HCT116 (cell line): ENCODE results near the gene DZIP1L. TPM values are rescaled to one million over a fixed set of nuclear protein-coding genes. Genes with fewer than 3 reads are reported as not detected.

ENCODE experiments used
- ATAC-seq: fragments of 200-7000 bp; cut with Tn5 transposase; 2 replicates; pipeline ENCODE4 v1.9.1; 2020; ENCODE audit warnings: mild to moderate bottlenecking, moderate library complexity
- BruUV-seq: library from RNA; stranded (reverse); fragments of 400-500 nt; replicated peaks from 2 replicates; lab custom pipeline; 2021; lab: Mats Ljungman, UMichigan
- CTCF ChIA-PET: fragments of 300-600 bp; sonication (Branson Sonifier 250); formaldehyde crosslinking; loops from one replicate; lab custom pipeline; 2021; ENCODE audit warnings: antibody characterized with exemption; lab: Charles Lee
- POLR2A ChIA-PET: fragments of 300-600, 350-600 bp; sonication (Branson Sonifier 250); formaldehyde crosslinking; loops from one replicate; lab custom pipeline; 2021; ENCODE audit warnings: antibody characterized with exemption; lab: Charles Lee
- RAD21 ChIA-PET, 2 experiments: fragments of 300-600 bp; sonication (Branson Sonifier 250); formaldehyde crosslinking; loops; one replicate each; lab custom pipeline; 2023; ENCODE audit warnings: low total read pairs in 2 of 2; ENCODE audit not compliant: uncharacterized antibody in 2 of 2, unreplicated experiment in 2 of 2, low non-redundant PET in 1 of 2; lab: Charles Lee
- DNase-seq: peaks from one replicate; pipeline ENCODE4 v3.0.0-alpha.2; 2010; ENCODE audit warnings: low read depth, low spot score
- H2AFZ ChIP-seq: fragments of 200-600 bp; shearing (Covaris generic), sonication (generic); 2 replicates; pipeline ENCODE4 v1.6.1; 2017; ENCODE audit warnings: low read depth, mixed run types, mixed read lengths, antibody characterized with exemption, low read length; ENCODE audit not compliant: poor library complexity, severe bottlenecking
- H3K27ac ChIP-seq: 2 replicates; pipeline ENCODE4 v1.5.1; 2012; ENCODE audit warnings: low read depth, low read length
- H3K27me3 ChIP-seq: fragments of 200-600 bp; sonication (generic); 2 replicates; pipeline ENCODE4 v1.6.1; 2016; ENCODE audit warnings: mixed run types, low read length, mixed read lengths; ENCODE audit not compliant: insufficient read depth
- H3K36me3 ChIP-seq, 2 experiments: fragments of 200-500 bp in 1 of 2; fragments of 200-600 bp in 1 of 2; sonication (Bioruptor generic) in 1 of 2; sonication (generic) in 1 of 2; 2 replicates each; pipeline versions ENCODE4 v1.5.1 to v1.6.1; 2014 to 2016; ENCODE audit warnings: low read length in 2 of 2, inconsistent platforms in 1 of 2, mixed read lengths in 1 of 2, mixed run types in 1 of 2; ENCODE audit not compliant: insufficient read depth in 2 of 2, control insufficient read depth in 1 of 2
- H3K4me1 ChIP-seq, 2 experiments: fragments of 200-600 bp in 1 of 2; sonication (generic) in 1 of 2; 2 replicates each; pipeline versions ENCODE4 v1.5.1 to v1.6.1; 2012 to 2017; ENCODE audit warnings: low read length in 2 of 2, inconsistent platforms in 1 of 2, mild to moderate bottlenecking in 1 of 2, mixed read lengths in 1 of 2, mixed run types in 1 of 2, moderate library complexity in 1 of 2; ENCODE audit not compliant: insufficient read depth in 2 of 2, control insufficient read depth in 1 of 2
- H3K4me2 ChIP-seq: fragments of 200-600 bp; sonication (generic); 2 replicates; pipeline ENCODE4 v1.6.1; 2017; ENCODE audit warnings: mixed run types, low read length, mixed read lengths
- H3K4me3 ChIP-seq, 2 experiments: fragments of 200-600 bp in 1 of 2; sonication (generic) in 1 of 2; replicated peaks in 1 of 2; 2 replicates each; pipeline ENCODE4 v1.5.1; 2011 to 2016; ENCODE audit warnings: low read length in 2 of 2, control low read depth in 1 of 2, low read depth in 1 of 2, mild to moderate bottlenecking in 1 of 2, mixed read lengths in 1 of 2, mixed run types in 1 of 2
- H3K79me2 ChIP-seq: fragments of 200-600 bp; sonication (generic); 2 replicates; pipeline ENCODE4 v1.6.1; 2017; ENCODE audit warnings: mild to moderate bottlenecking, mixed run types, low read length, moderate library complexity, mixed read lengths; ENCODE audit not compliant: insufficient read depth
- H3K9ac ChIP-seq: fragments of 200-600 bp; sonication (generic); 2 replicates; pipeline ENCODE4 v1.6.1; 2016; ENCODE audit warnings: low read length, mixed read lengths
- H3K9me2 ChIP-seq: fragments of 200-600 bp; sonication (generic), shearing (Covaris generic); 2 replicates; pipeline ENCODE4 v1.6.1; 2017; ENCODE audit warnings: mixed run types, mild to moderate bottlenecking, moderate library complexity; ENCODE audit not compliant: insufficient read depth
- H3K9me3 ChIP-seq, 2 experiments: fragments of 200-500 bp in 1 of 2; fragments of 200-600 bp in 1 of 2; sonication (Bioruptor generic) in 1 of 2; sonication (generic) in 1 of 2; 2 replicates each; pipeline ENCODE4 v1.6.1; 2014 to 2017; ENCODE audit warnings: low read length in 2 of 2, mixed read lengths in 2 of 2, inconsistent platforms in 1 of 2, low read depth in 1 of 2, mild to moderate bottlenecking in 1 of 2, mixed run types in 1 of 2, moderate library complexity in 1 of 2; ENCODE audit not compliant: control insufficient read depth in 1 of 2, insufficient read depth in 1 of 2
- H4K20me1 ChIP-seq: fragments of 200-600 bp; sonication (generic), shearing (Covaris generic); 2 replicates; pipeline ENCODE4 v1.6.1; 2017; ENCODE audit warnings: mixed run types, mild to moderate bottlenecking, moderate library complexity; ENCODE audit not compliant: insufficient read depth
- CBX3 ChIP-seq: IDR thresholded peaks from 2 replicates; pipeline ENCODE4 v1.6.1; 2012; ENCODE audit warnings: low read depth
- CEBPB ChIP-seq: IDR thresholded peaks from 2 replicates; pipeline ENCODE4 v1.6.1; 2012; ENCODE audit warnings: low read depth
- EGR1 ChIP-seq: IDR thresholded peaks from 2 replicates; pipeline ENCODE4 v1.6.1; 2012; ENCODE audit warnings: low read depth
- EZH2 ChIP-seq: fragments of 200-600 bp; sonication (generic); IDR thresholded peaks from 2 replicates; pipeline ENCODE4 v1.6.1; 2017; ENCODE audit warnings: antibody characterized with exemption, mixed run types
- FOSL1 ChIP-seq: IDR thresholded peaks from 2 replicates; pipeline ENCODE4 v1.6.1; 2012; ENCODE audit warnings: low read depth
- JUND ChIP-seq: IDR thresholded peaks from 2 replicates; pipeline ENCODE4 v1.6.1; 2012
- POLR2AphosphoS5 ChIP-seq: IDR thresholded peaks from 2 replicates; pipeline ENCODE4 v1.6.1; 2011; ENCODE audit warnings: mild to moderate bottlenecking, low read depth, low read length, moderate library complexity
- RAD21 ChIP-seq: IDR thresholded peaks from 2 replicates; pipeline ENCODE4 v1.6.1; 2012; ENCODE audit warnings: low read depth, mild to moderate bottlenecking
- SIN3A ChIP-seq: IDR thresholded peaks from 2 replicates; pipeline ENCODE4 v1.6.1; 2012; ENCODE audit warnings: low read depth
- SP1 ChIP-seq: IDR thresholded peaks from 2 replicates; pipeline ENCODE4 v1.6.1; 2012; ENCODE audit warnings: low read depth
- SRF ChIP-seq: IDR thresholded peaks from 2 replicates; pipeline ENCODE4 v1.6.1; 2012; ENCODE audit warnings: low read depth
- ZFX ChIP-seq: fragments of 450-650 bp; IDR thresholded peaks from 2 replicates; pipeline ENCODE4 v1.6.1; 2017
- ZNF274 ChIP-seq: fragments of 200-500 bp; sonication (Bioruptor generic); IDR thresholded peaks from 2 replicates; pipeline ENCODE4 v1.6.1; 2014; ENCODE audit warnings: mild to moderate bottlenecking, low read depth, low read length, inconsistent platforms
- intact Hi-C: fragments of 100-400 bp; cut with micrococcal nuclease; formaldehyde crosslinking; loops from 2 replicates; pipeline ENCODE4 v1.10.0; 2022
- total RNA-seq: library from RNA; stranded (reverse); gene quantifications from one replicate; pipeline ENCODE4 v1.2.1, GENCODE V29; 2021; ENCODE audit not compliant: unreplicated experiment
- TF ChIP-seq, protein P1 (sequence below): IDR thresholded peaks from 2 replicates; pipeline ENCODE4 v1.6.1; 2011; ENCODE audit warnings: mild to moderate bottlenecking, low read length, moderate library complexity; ENCODE audit not compliant: insufficient replicate concordance; ENCODE audit errors: extremely low read depth
- TF ChIP-seq, protein P2 (sequence below): IDR thresholded peaks from 2 replicates; pipeline ENCODE4 v1.6.1; 2012

Gene DZIP1L
- total RNA-seq, 1 experiment from 2014 or later = 9.6 TPM

DNA sequence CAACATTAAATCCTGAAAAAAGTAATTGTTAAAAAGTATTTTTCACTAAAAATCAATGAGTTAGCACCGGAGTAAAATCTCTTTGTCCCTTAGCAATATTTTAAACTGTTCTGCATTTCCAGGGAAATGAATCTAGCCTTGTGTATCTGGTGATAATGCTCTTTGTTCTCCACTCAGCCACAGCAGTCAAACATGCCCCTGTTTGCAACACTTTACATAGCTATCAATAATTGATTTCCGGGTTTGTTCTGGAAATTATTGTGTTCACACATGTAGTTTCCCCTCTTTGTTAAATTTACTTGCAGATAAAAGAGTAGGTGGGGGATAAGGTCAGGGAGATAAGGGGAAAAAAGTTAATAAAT, 20.4 kb upstream of the DZIP1L start (continued):
- TF ChIP-seq, protein P1, sequence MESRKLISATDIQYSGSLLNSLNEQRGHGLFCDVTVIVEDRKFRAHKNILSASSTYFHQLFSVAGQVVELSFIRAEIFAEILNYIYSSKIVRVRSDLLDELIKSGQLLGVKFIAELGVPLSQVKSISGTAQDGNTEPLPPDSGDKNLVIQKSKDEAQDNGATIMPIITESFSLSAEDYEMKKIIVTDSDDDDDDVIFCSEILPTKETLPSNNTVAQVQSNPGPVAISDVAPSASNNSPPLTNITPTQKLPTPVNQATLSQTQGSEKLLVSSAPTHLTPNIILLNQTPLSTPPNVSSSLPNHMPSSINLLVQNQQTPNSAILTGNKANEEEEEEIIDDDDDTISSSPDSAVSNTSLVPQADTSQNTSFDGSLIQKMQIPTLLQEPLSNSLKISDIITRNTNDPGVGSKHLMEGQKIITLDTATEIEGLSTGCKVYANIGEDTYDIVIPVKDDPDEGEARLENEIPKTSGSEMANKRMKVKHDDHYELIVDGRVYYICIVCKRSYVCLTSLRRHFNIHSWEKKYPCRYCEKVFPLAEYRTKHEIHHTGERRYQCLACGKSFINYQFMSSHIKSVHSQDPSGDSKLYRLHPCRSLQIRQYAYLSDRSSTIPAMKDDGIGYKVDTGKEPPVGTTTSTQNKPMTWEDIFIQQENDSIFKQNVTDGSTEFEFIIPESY = no peak
- TF ChIP-seq ZNF274 = no peak
- no peak for TF ChIP-seq CEBPB
- TF ChIP-seq SIN3A = no peak
- TF ChIP-seq ZFX = no peak
- no peak for TF ChIP-seq SP1
- TF ChIP-seq RAD21 = no peak
- no peak for TF ChIP-seq POLR2AphosphoS5
- TF ChIP-seq SRF = no peak
- TF ChIP-seq CBX3 = no peak
- TF ChIP-seq, all 23 proteins: peak for 0

DNA sequence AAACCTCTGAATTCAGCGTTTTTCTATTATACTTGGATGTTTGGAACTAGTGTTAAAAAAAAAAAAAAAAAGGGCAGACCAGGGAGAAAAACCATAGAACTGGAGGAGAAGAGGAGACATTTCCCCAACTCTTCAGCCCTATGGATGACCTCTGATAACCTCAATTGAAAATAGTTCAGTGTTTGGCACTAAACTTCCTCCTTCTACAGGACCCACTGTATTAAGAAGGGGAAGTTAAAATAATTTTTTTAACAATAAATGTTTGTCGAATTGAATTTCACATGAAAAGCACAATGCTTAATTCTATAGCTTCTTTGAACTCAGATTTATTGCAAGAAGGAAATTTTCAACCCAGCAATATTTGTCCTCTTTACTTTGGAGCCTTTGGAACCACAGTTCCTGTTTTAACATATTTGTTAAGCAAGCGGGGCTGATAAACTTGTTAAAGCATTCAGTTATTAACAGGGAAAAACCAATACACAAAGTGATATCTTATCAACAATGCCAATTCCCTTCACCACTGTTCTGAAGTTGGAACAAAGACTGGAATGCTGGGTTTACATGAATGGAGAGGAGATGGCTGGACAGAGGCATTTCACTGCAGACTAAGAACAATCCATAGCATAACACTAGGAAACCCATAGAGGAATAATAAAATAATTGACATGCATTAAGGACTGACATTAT, 19.9 kb upstream of the DZIP1L start:
- CTCF ChIA-PET = no interaction called here
- no peak overlapping the region for H3K4me3 ChIP-seq
- POLR2A ChIA-PET = no interaction called here
- ATAC-seq (no peak), DNase-seq (no peak)
- H4K20me1 ChIP-seq = no peaks in the 10 kb centered on the region
- H3K27ac ChIP-seq = no peak overlapping the region
- H3K9me3 ChIP-seq = no peaks in the 10 kb centered on the region
- RAD21 ChIA-PET = no interaction called here
- BruUV-seq = no TSS peak
- no peaks in the 10 kb centered on the region for H3K79me2 ChIP-seq
- H3K4me1 ChIP-seq = no peaks in the 10 kb centered on the region
- TF ChIP-seq EGR1 (no peak), JUND (no peak), EZH2 (no peak), POLR2AphosphoS5 (no peak), CEBPB (no peak), ZNF274 (no peak), ZFX (no peak), FOSL1 (no peak), SP1 (no peak)
- TF ChIP-seq, protein P2, sequence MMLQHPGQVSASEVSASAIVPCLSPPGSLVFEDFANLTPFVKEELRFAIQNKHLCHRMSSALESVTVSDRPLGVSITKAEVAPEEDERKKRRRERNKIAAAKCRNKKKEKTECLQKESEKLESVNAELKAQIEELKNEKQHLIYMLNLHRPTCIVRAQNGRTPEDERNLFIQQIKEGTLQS = no peak
- H3K4me2 ChIP-seq = no peak overlapping the region
- H2AFZ ChIP-seq = no peak overlapping the region
- H3K36me3 ChIP-seq = no peaks in the 10 kb centered on the region
- intact Hi-C loops = no loop called here
- no peak overlapping the region for H3K9ac ChIP-seq
- no peaks in the 10 kb centered on the region for H3K27me3 ChIP-seq
- H3K9me2 ChIP-seq = no peaks in the 10 kb centered on the region
